K562 (cell line): ENCODE measurements around the gene CYP2R1. TPM values are rescaled to one million over a fixed set of nuclear protein-coding genes. Genes with fewer than 3 reads are reported as not detected.

Experiments
- ATAC-seq: fragments of 200-7000 bp; cut with Tn5 transposase; 3 replicates; pipeline ENCODE4 v1.9.1; 2020; ENCODE audit warnings: moderate library complexity
- BruUV-seq: library from RNA; stranded (reverse); fragments of 400-500 nt; replicated peaks from 2 replicates; lab custom pipeline; 2021; lab: Mats Ljungman, UMichigan
- CTCF ChIA-PET: fragments of 300-600 bp; formaldehyde crosslinking; extraction: SDS; loops from one replicate; lab custom pipeline; 2021; ENCODE audit warnings: low intra/inter-chr PET ratio; lab: Yijun Ruan, JAX
- POLR2A ChIA-PET: fragments of 300-600, 350-650 bp; sonication (Branson Sonifier 250); formaldehyde crosslinking; extraction: SDS; loops from one replicate; lab custom pipeline; 2021; ENCODE audit warnings: antibody characterized with exemption, inconsistent platforms; lab: Yijun Ruan, JAX
- DNase-seq, 4 experiments: peaks; one replicate each; pipeline versions ENCODE4 v3.0.0 to v3.0.0-alpha.2; 2011 to 2018; ENCODE audit warnings: low spot score in 3 of 4, mixed read lengths in 3 of 4; ENCODE audit errors: extremely low read depth in 1 of 4
- FAIRE-seq: peaks from 2 replicates; lab custom pipeline; 2011; peaks lifted over from hg19 to GRCh38; lab: Jason Lieb, UNC
- H2AFZ ChIP-seq: 2 replicates; pipeline ENCODE4 v1.6.0; 2011; ENCODE audit warnings: low read depth, low read length, control low read depth, inconsistent platforms
- H3K27ac ChIP-seq: fragments of 200-600 bp; 3 replicates; pipeline ENCODE4 v1.8.0; 2011; ENCODE audit warnings: low read depth, mild to moderate bottlenecking, control low read depth, inconsistent platforms, low read length, moderate library complexity, mixed read lengths; ENCODE audit errors: extremely low read depth
- H3K27me3 ChIP-seq, 2 experiments: fragments of 300-600 bp in 1 of 2; 2 replicates in 1 of 2; 3 replicates in 1 of 2; pipeline versions ENCODE4 v1.6.0 to v1.8.0; 2011; ENCODE audit warnings: inconsistent platforms in 2 of 2, low read length in 2 of 2, mild to moderate bottlenecking in 1 of 2, mixed read lengths in 1 of 2, moderate library complexity in 1 of 2; ENCODE audit not compliant: control insufficient read depth in 2 of 2, insufficient read depth in 2 of 2
- H3K36me3 ChIP-seq: fragments of 300-600 bp; 3 replicates; pipeline ENCODE4 v1.8.0; 2011; ENCODE audit warnings: mild to moderate bottlenecking, low read length, inconsistent platforms; ENCODE audit not compliant: control insufficient read depth, insufficient read depth
- H3K4me1 ChIP-seq, 2 experiments: fragments of 200-600 bp in 1 of 2; replicated peaks in 1 of 2; 2 replicates in 1 of 2; 3 replicates in 1 of 2; pipeline versions ENCODE4 v1.5.1 to v1.8.0; 2011; ENCODE audit warnings: inconsistent platforms in 2 of 2, low read length in 2 of 2, mild to moderate bottlenecking in 1 of 2, mixed read lengths in 1 of 2, moderate library complexity in 1 of 2; ENCODE audit not compliant: control insufficient read depth in 2 of 2, insufficient read depth in 2 of 2
- H3K4me2 ChIP-seq: 2 replicates; pipeline ENCODE4 v1.6.1; 2011; ENCODE audit warnings: low read length, control low read depth, inconsistent platforms, mixed read lengths; ENCODE audit not compliant: insufficient read depth
- H3K4me3 ChIP-seq: fragments of 200-600 bp; sonication (generic), shearing (Covaris generic); 2 replicates; pipeline ENCODE4 v1.5.1; 2016; ENCODE audit warnings: control low read depth, inconsistent platforms
- H3K79me2 ChIP-seq: fragments of 200-600 bp; 3 replicates; pipeline ENCODE4 v1.8.0; 2011; ENCODE audit warnings: low read length, inconsistent platforms; ENCODE audit not compliant: control insufficient read depth, insufficient read depth
- H3K9ac ChIP-seq, 2 experiments: 2 replicates each; pipeline versions ENCODE4 v1.6.0 to v1.6.1; 2011; ENCODE audit warnings: low read depth in 2 of 2, low read length in 2 of 2, control low read depth in 1 of 2, inconsistent platforms in 1 of 2, mild to moderate bottlenecking in 1 of 2, mixed read lengths in 1 of 2; ENCODE audit not compliant: insufficient read depth in 1 of 2
- H3K9me1 ChIP-seq: one replicate; pipeline ENCODE4 v1.6.0; 2011; ENCODE audit warnings: inconsistent platforms, mild to moderate bottlenecking, low read length, moderate library complexity; ENCODE audit not compliant: control insufficient read depth, insufficient read depth
- H3K9me3 ChIP-seq: replicated peaks from 2 replicates; pipeline ENCODE4 v1.5.1; 2011; ENCODE audit warnings: low read depth, low read length, inconsistent platforms; ENCODE audit not compliant: control insufficient read depth, insufficient read depth
- H4K20me1 ChIP-seq: replicated peaks from 2 replicates; pipeline ENCODE4 v1.6.1; 2011; ENCODE audit warnings: low read length, inconsistent platforms, mixed read lengths; ENCODE audit not compliant: control insufficient read depth, insufficient read depth
- HNRNPLL ChIP-seq: fragments of 200-400 bp; formaldehyde crosslinking; IDR thresholded peaks from 2 replicates; pipeline ENCODE4 v1.6.1; 2017; ENCODE audit warnings: low read length, low read depth, mild to moderate bottlenecking; ENCODE audit not compliant: poor library complexity, severe bottlenecking
- KDM2B ChIP-seq: fragments of 250-450 bp; sonication (Bioruptor Pico); IDR thresholded peaks from 2 replicates; pipeline ENCODE4 v1.8.0; 2021; ENCODE audit warnings: mild to moderate bottlenecking, moderate library complexity
- MTA2 ChIP-seq: fragments of 450-650 bp; IDR thresholded peaks from 2 replicates; pipeline ENCODE4 v1.6.1; 2016; ENCODE audit warnings: low read depth
- SMARCA4 ChIP-seq: fragments of 450-650 bp; IDR thresholded peaks from 2 replicates; pipeline ENCODE4 v1.6.1; 2016
- TEAD1 ChIP-seq, 2 experiments: fragments of 450-650 bp in 1 of 2; sonication (generic) in 1 of 2; formaldehyde crosslinking; IDR thresholded peaks; 2 replicates each; pipeline versions ENCODE4 v1.4.0 to v1.8.0; 2020 to 2022; ENCODE audit warnings: mild to moderate bottlenecking in 2 of 2, missing genetic modification reagents in 1 of 2
- TFE3 ChIP-seq: fragments of 450-650 bp; formaldehyde crosslinking; IDR thresholded peaks from 2 replicates; pipeline ENCODE4 v1.4.0; 2020; ENCODE audit warnings: mild to moderate bottlenecking, mixed read lengths
- TOE1 ChIP-seq, 2 experiments: fragments of 450-650 bp in 1 of 2; sonication (generic) in 1 of 2; formaldehyde crosslinking in 1 of 2; IDR thresholded peaks; 2 replicates each; pipeline versions ENCODE4 v1.7.1 to v1.8.0; 2016 to 2022; ENCODE audit warnings: borderline replicate concordance in 2 of 2, mild to moderate bottlenecking in 2 of 2, antibody characterized with exemption in 1 of 2, inconsistent platforms in 1 of 2, low read depth in 1 of 2, missing genetic modification reagents in 1 of 2, moderate library complexity in 1 of 2
- WGBS: fragments of 100-300 bp; shearing (Covaris generic); methylation state at CpG from one replicate; pipeline ENCODE4 v1.1.6; 2016; ENCODE audit warnings: low coverage, mixed read lengths; ENCODE audit not compliant: insufficient coverage; ENCODE audit errors: missing lambda C conversion rate; 5-methylcytosine and 5-hydroxymethylcytosine counted together
- in situ Hi-C: fragments of 300-500 bp; cut with MboI; formaldehyde crosslinking; loops from 4 replicates; pipeline ENCODE4 v1.15.0; 2018; ENCODE audit warnings: inconsistent platforms, mixed read lengths
- intact Hi-C: fragments of 100-400 bp; cut with micrococcal nuclease; formaldehyde crosslinking; loops from 2 replicates; pipeline ENCODE4 v1.14.2; 2022
- polyA plus RNA-seq, 8 experiments: library from polyadenylated mRNA; depleted of rRNA in 4 of 8; stranded (reverse) in 5 of 8; unstranded in 3 of 8; fragments of >200 nt; fragmentation: Nextera tagmentation in 2 of 8; fragmentation: Illumina TruSeq in 1 of 8; extraction: Ambion mirVana in 2 of 8; extraction: Trizol in 1 of 8; gene quantifications; 2 replicates each; pipeline versions ENCODE4 v1.2.1 to v1.2.3, GENCODE V29; 2011 to 2014; ENCODE audit warnings: inconsistent platforms in 1 of 8, missing spikeins in 1 of 8
- total RNA-seq, 7 experiments: library from RNA; depleted of rRNA in 6 of 7; stranded (reverse); fragments of >200 nt in 6 of 7; fragmentation: Illumina TruSeq in 2 of 7; extraction: Trizol in 2 of 7; gene quantifications; 2 replicates each; pipeline versions ENCODE4 v1.2.1 to v1.2.3, GENCODE V29; 2011 to 2021; ENCODE audit warnings: low replicate concordance in 1 of 7
- TF ChIP-seq, protein P1 (sequence below): fragments of 250-450 bp; sonication (Bioruptor Pico); IDR thresholded peaks from 2 replicates; pipeline ENCODE4 v1.4.0; 2020; ENCODE audit warnings: mild to moderate bottlenecking, moderate library complexity, borderline replicate concordance
- TF ChIP-seq, protein P2 (sequence below): IDR thresholded peaks from 2 replicates; pipeline ENCODE4 v1.6.1; 2012; ENCODE audit warnings: low read depth, low read length, improper control_type of control experiment, borderline replicate concordance
- TF ChIP-seq, protein P3 (sequence below): fragments of 250-450 bp; sonication (Bioruptor Pico); IDR thresholded peaks from 2 replicates; pipeline ENCODE4 v1.8.0; 2022; ENCODE audit warnings: inconsistent platforms, mild to moderate bottlenecking, moderate library complexity, borderline replicate concordance

Gene CYP2R1
- total and polyA plus RNA-seq, 9 of the 15 experiments (the other 6 are each of a cell fraction or from before 2014, with no cell fraction given): 19.4 to 40.5 (median 29.4) TPM

DNA sequence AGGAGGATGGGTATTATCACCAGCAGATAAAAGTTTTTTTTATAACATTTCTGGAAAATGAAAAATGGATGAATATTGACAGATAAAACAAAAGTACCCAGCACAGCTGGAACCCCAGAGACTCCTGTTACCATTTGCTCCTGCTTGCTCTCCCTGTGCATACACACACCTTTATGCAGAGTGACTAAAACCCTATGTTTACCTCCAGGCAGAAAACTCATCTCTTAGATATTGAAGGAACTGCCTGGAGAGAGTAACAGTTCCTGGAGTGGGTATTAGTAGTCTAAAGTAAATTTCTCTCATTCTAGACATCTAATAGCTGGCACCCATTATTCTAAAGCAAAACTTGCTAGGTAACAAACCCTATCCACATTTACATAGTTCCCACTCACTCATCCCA is 38.0 kb downstream of the CYP2R1 start (continued):
- TF ChIP-seq TEAD1 (CRISPR knock-in tag; IDR thresholded peaks at IDR 0.05) (no peak), KDM2B (CRISPR knock-in tag) (no peak), TOE1 (IDR thresholded peaks at IDR 0.05; ENCODE audit: borderline replicate concordance) (no peak), TOE1 (CRISPR knock-in tag; IDR thresholded peaks at IDR 0.05; ENCODE audit: borderline replicate concordance, low read depth) (no peak), MTA2 (no peak)
- TF ChIP-seq, protein P1, sequence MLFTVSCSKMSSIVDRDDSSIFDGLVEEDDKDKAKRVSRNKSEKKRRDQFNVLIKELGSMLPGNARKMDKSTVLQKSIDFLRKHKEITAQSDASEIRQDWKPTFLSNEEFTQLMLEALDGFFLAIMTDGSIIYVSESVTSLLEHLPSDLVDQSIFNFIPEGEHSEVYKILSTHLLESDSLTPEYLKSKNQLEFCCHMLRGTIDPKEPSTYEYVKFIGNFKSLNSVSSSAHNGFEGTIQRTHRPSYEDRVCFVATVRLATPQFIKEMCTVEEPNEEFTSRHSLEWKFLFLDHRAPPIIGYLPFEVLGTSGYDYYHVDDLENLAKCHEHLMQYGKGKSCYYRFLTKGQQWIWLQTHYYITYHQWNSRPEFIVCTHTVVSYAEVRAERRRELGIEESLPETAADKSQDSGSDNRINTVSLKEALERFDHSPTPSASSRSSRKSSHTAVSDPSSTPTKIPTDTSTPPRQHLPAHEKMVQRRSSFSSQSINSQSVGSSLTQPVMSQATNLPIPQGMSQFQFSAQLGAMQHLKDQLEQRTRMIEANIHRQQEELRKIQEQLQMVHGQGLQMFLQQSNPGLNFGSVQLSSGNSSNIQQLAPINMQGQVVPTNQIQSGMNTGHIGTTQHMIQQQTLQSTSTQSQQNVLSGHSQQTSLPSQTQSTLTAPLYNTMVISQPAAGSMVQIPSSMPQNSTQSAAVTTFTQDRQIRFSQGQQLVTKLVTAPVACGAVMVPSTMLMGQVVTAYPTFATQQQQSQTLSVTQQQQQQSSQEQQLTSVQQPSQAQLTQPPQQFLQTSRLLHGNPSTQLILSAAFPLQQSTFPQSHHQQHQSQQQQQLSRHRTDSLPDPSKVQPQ (CRISPR knock-in tag): no peak

GRCh38 chr11:14852571-14853177 is 39.4 kb downstream of the CYP2R1 start:
- no peaks in the 10 kb centered on the region for H3K9me1 ChIP-seq
- no peak overlapping the region for H3K4me3 ChIP-seq
- H3K4me1 ChIP-seq: no peaks in the 10 kb centered on the region; a peak in 1 of 5 replicates
- ChIA-PET CTCF (no interaction called here), POLR2A (no interaction called here)
- no peak overlapping the region; the same call in 2 of the 3 replicates for H3K27ac ChIP-seq
- H3K9me3 ChIP-seq: no peaks in the 10 kb centered on the region
- 74% methylated on average over 4 of the region's 4 CpGs for WGBS
- DNase-seq: peak in 1 of 4 experiments; percentile 23
- no peak overlapping the region for H2AFZ ChIP-seq
- H3K9ac ChIP-seq: no peak overlapping the region
- H3K79me2 ChIP-seq: no peaks in the 10 kb centered on the region
- no TSS peak for BruUV-seq
- H3K36me3 ChIP-seq: no peaks in the 10 kb centered on the region; the same call in 2 of the 3 replicates
- ATAC-seq: peak; percentile 98
- in situ Hi-C loops: no loop called here
- no peaks in the 10 kb centered on the region for H3K27me3 ChIP-seq
- peak overlapping the region; percentile 21; the same call in 1 of the 2 replicates for H3K4me2 ChIP-seq
- no peaks in the 10 kb centered on the region for H4K20me1 ChIP-seq
- intact Hi-C loops: loop anchor here (1.0 to 5.0 kb wide), 2 partner anchors 40 to 195 kb away; partner anchors contain the start of gene CYP2R1
- FAIRE-seq: no peak
- TF ChIP-seq, protein P2, sequence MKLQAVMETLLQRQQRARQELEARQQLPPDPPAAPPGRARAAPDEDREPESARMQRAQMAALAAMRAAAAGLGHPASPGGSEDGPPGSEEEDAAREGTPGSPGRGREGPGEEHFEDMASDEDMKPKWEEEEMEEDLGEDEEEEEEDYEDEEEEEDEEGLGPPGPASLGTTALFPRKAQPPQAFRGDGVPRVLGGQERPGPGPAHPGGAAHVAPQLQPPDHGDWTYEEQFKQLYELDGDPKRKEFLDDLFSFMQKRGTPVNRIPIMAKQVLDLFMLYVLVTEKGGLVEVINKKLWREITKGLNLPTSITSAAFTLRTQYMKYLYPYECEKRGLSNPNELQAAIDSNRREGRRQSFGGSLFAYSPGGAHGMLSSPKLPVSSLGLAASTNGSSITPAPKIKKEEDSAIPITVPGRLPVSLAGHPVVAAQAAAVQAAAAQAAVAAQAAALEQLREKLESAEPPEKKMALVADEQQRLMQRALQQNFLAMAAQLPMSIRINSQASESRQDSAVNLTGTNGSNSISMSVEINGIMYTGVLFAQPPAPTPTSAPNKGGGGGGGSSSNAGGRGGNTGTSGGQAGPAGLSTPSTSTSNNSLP: no peak
- TF ChIP-seq, protein P3, sequence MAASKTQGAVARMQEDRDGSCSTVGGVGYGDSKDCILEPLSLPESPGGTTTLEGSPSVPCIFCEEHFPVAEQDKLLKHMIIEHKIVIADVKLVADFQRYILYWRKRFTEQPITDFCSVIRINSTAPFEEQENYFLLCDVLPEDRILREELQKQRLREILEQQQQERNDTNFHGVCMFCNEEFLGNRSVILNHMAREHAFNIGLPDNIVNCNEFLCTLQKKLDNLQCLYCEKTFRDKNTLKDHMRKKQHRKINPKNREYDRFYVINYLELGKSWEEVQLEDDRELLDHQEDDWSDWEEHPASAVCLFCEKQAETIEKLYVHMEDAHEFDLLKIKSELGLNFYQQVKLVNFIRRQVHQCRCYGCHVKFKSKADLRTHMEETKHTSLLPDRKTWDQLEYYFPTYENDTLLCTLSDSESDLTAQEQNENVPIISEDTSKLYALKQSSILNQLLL (CRISPR knock-in tag): no peak
- no peak for TF ChIP-seq HNRNPLL
- TF ChIP-seq SMARCA4: peak; percentile 64; the same call in 1 of the 2 replicates
- no peak for TF ChIP-seq TFE3
